ENCODE results near the gene CBX4.

The CBX4 gene

DNA sequence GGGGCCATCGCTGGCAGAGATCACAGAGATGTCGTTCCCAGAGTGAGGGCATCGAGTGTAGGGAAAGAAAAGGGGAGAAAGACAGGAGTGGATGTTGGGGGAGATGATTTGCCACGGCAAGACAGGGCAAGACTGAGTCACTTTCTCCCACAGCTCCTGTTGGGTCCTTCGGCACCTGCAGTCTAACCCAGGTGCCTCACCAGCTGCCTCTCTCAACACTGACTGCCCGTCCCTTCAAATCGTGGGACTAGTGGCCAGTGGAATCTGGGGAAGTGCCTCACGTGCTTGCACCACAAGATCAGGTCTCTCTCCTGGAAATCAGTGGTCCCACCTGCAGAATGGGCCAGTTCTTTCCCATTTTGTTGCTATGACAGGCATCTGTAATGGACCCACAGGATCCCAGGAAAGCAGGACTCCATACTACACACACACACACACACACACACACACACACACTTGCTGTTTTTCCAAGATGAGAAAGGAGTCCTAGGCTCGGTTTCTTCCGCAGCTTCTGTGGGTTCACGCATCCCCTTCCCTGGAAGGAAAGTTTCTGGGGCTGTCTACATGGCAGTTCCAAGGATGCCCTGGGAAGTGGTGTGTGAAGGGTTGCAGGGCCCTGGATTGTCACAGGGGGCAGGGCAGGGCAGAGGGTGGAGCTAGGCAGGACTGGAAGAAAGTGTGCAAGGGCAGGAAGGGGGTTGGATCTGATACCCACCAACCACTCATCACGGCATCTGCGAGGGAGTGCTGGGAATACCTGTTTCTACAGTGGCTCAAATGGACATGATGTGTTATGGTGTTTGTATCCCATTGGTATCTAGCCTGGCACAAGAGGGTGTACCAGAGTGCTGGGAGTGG is 32.1 kb downstream of the CBX4 start:
- peaks cover 91% of the 10 kb centered on the region for H3K27me3 ChIP-seq (ENCODE audit: insufficient read depth, low read depth)
- no peaks in the 10 kb centered on the region for H3K36me3 ChIP-seq (ENCODE audit: insufficient read depth)
- no peak overlapping the region for H2AFZ ChIP-seq (ENCODE audit: low read depth)
- H3K4me3 ChIP-seq (IDR thresholded peaks at IDR 0.05; ENCODE audit: insufficient read depth, low read depth, low read length) = no peak overlapping the region
- H4K20me1 ChIP-seq (ENCODE audit: insufficient read depth) = no peaks in the 10 kb centered on the region
- no peak overlapping the region for H3K4me2 ChIP-seq
- TF ChIP-seq CTCF (conservative IDR thresholded peaks at IDR 0.05; ENCODE audit: low read depth, low read length) = no peak
- peaks cover 42% of the 10 kb centered on the region for H3K4me1 ChIP-seq (ENCODE audit: low read depth, poor library complexity, severe bottlenecking)
- no peak overlapping the region for H3K9ac ChIP-seq
- no peak overlapping the region for H3K27ac ChIP-seq
- no peaks in the 10 kb centered on the region for H3K79me2 ChIP-seq (ENCODE audit: insufficient read depth, low read depth)

GRCh38 chr17:79806446-79806760 is 32.8 kb downstream of the CBX4 start:
- no peak overlapping the region for H3K27ac ChIP-seq
- H3K4me1 ChIP-seq (ENCODE audit: low read depth, poor library complexity, severe bottlenecking) = peaks cover 41% of the 10 kb centered on the region
- H3K4me3 ChIP-seq (IDR thresholded peaks at IDR 0.05; ENCODE audit: insufficient read depth, low read depth, low read length) = no peak overlapping the region
- H3K36me3 ChIP-seq (ENCODE audit: insufficient read depth) = no peaks in the 10 kb centered on the region
- no peak overlapping the region for H2AFZ ChIP-seq (ENCODE audit: low read depth)
- no peaks in the 10 kb centered on the region for H4K20me1 ChIP-seq (ENCODE audit: insufficient read depth)
- peaks cover 91% of the 10 kb centered on the region for H3K27me3 ChIP-seq (ENCODE audit: insufficient read depth, low read depth)
- no peak overlapping the region for H3K9ac ChIP-seq
- TF ChIP-seq CTCF (conservative IDR thresholded peaks at IDR 0.05; ENCODE audit: low read depth, low read length) = no peak
- no peak overlapping the region for H3K4me2 ChIP-seq
- H3K79me2 ChIP-seq (ENCODE audit: insufficient read depth, low read depth) = no peaks in the 10 kb centered on the region

DNA sequence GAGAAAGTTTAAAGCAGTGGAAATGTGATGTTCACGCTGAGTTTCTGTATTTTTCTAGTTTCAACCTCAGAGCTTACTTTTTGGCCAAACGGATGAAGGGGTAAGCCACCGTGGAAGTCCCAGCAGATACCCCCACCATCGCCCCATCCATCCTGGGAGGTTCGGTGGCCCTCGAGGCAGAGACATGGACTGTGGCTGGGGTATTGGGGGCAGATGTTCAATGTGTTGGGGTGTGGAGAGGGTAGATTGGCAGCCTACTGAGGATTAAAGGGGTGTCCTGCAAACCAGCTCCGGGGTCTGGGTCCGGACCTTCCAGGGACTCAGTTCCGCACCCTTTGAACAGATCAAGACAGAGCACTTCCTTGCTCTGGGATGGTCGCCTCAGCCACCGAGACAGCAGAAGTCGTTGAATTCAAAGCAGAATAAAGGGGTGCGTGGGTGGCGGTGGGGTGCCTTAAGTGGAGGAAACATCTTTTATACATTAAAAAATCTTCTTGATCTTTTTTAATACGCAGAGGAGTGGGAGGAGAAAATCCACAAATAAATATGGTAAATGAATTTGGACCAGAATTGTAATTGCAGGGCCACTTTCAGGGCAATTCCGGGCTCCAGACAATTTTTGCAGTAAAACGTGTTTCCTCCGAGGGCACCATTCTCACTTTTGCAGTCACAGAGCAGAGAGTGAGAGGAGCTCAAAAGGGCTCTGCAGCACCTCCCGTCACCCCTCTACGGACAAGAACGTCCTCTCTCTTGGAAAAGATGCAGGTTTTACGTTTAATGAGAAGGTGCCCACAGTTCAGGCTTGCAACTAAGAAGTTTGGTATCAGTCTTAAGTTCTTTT is 34.2 kb downstream of the CBX4 start:
- Histone ChIP-seq H3K79me2 (ENCODE audit: insufficient read depth, low read depth) (no peaks in the 10 kb centered on the region), H3K9ac (no peak overlapping the region), H4K20me1 (ENCODE audit: insufficient read depth) (no peaks in the 10 kb centered on the region), H3K27ac (no peak overlapping the region), H3K27me3 (ENCODE audit: insufficient read depth, low read depth) (peaks cover 94% of the 10 kb centered on the region), H3K4me2 (no peak overlapping the region), H3K4me1 (ENCODE audit: low read depth, poor library complexity, severe bottlenecking) (peaks cover 43% of the 10 kb centered on the region), H3K4me3 (IDR thresholded peaks at IDR 0.05; ENCODE audit: insufficient read depth, low read depth, low read length) (no peak overlapping the region), H3K36me3 (ENCODE audit: insufficient read depth) (no peaks in the 10 kb centered on the region), H2AFZ (ENCODE audit: low read depth) (no peak overlapping the region)
- TF ChIP-seq CTCF (conservative IDR thresholded peaks at IDR 0.05; ENCODE audit: low read depth, low read length) = no peak

DNA sequence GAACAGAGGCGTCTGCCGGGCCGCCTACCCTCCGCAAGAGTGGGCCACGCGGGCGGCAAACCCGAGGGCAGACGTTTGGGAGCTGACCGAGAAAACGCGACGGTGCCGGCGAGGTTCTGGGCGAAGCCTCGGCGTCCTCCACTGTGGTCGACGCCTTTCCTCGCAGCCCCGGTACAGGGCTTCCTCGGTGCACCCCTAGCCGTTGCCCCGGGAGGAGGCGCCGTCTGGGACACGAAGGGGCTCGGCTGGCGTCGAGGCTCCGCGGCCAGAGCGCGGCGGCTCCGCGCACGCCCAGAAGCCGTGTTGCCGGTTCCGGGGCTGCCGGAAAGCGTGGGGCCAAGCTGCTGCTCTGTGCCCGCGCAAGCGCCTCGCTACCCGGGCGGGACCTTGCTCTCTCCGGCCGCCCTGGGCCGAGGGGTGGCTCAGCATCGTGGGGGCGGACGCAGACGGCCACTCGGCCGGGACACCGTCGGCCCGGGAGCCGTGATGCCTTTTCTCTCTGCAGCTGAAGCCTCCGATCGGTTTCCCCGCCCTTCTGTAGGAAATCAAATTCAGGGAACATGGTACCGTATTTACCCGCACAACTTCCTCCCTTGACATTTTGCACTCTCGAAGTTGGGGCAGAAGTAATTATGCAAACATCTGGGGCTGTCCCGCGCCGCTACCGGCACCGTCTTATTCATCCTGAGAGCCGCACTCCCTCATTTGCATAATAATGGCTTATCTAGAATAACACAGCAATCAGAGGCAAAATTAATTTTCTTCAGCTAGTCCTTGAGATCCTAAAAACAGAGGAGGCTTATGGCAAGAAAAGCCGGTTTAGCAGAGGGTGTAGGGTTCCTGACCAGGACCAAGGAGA is 35.0 kb downstream of the CBX4 start:
- H3K4me1 ChIP-seq (ENCODE audit: low read depth, poor library complexity, severe bottlenecking) = peaks cover 49% of the 10 kb centered on the region
- H3K36me3 ChIP-seq (ENCODE audit: insufficient read depth) = no peaks in the 10 kb centered on the region
- H3K27ac ChIP-seq = no peak overlapping the region
- H3K9ac ChIP-seq = no peak overlapping the region
- no peak overlapping the region for H3K4me3 ChIP-seq (IDR thresholded peaks at IDR 0.05; ENCODE audit: insufficient read depth, low read depth, low read length)
- H4K20me1 ChIP-seq (ENCODE audit: insufficient read depth) = no peaks in the 10 kb centered on the region
- no peak overlapping the region for H2AFZ ChIP-seq (ENCODE audit: low read depth)
- no peaks in the 10 kb centered on the region for H3K79me2 ChIP-seq (ENCODE audit: insufficient read depth, low read depth)
- H3K4me2 ChIP-seq = no peak overlapping the region; the same call in 1 of the 2 replicates
- peaks cover 100% of the 10 kb centered on the region for H3K27me3 ChIP-seq (ENCODE audit: insufficient read depth, low read depth)
- no peak for TF ChIP-seq CTCF (conservative IDR thresholded peaks at IDR 0.05; ENCODE audit: low read depth, low read length)

Measured in KMS-11 (cell line).